Loucy (cell line): ENCODE data around the gene PLEKHA7.

ENCODE experiments used
- EZH2phosphoT487 ChIP-seq: fragments of 200-600 bp; IDR thresholded peaks from 2 replicates; pipeline ENCODE4 v1.6.1; 2018; ENCODE audit warnings: antibody characterized with exemption, mild to moderate bottlenecking, moderate library complexity, borderline replicate concordance
- TF ChIP-seq, protein P1 (sequence below): fragments of 200-600 bp; sonication (generic); conservative IDR thresholded peaks from 2 replicates; pipeline ENCODE4 v1.5.1; 2014; ENCODE audit warnings: mild to moderate bottlenecking, antibody characterized with exemption, low read length

DNA sequence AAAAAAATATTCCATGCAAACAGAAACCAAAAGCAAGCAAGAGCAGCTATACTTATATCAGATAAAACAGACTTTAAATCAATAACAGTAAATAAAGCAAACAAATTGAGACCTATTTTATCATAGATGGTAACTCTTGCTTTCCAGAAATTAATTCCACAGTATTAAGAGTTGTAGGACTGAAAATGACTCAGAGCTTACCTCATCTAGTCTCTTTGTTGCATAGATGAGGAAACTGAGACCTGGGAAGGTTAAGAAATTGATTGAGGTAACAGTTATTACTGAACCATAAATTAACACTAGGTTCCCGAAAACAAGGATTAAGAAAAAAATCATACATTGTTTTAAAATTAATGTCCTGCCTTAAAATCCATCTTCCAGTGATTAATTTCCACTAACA lies 123.8 kb downstream of the PLEKHA7 start:
- TF ChIP-seq, protein P1, sequence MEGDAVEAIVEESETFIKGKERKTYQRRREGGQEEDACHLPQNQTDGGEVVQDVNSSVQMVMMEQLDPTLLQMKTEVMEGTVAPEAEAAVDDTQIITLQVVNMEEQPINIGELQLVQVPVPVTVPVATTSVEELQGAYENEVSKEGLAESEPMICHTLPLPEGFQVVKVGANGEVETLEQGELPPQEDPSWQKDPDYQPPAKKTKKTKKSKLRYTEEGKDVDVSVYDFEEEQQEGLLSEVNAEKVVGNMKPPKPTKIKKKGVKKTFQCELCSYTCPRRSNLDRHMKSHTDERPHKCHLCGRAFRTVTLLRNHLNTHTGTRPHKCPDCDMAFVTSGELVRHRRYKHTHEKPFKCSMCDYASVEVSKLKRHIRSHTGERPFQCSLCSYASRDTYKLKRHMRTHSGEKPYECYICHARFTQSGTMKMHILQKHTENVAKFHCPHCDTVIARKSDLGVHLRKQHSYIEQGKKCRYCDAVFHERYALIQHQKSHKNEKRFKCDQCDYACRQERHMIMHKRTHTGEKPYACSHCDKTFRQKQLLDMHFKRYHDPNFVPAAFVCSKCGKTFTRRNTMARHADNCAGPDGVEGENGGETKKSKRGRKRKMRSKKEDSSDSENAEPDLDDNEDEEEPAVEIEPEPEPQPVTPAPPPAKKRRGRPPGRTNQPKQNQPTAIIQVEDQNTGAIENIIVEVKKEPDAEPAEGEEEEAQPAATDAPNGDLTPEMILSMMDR: no peak
- no peak for TF ChIP-seq EZH2phosphoT487
